HepG2 (cell line): Measurements from ENCODE around the gene SYT1.

Experiments
- BHLHE40 ChIP-seq: IDR thresholded peaks from 2 replicates; pipeline ENCODE4 v1.6.1; 2011; ENCODE audit warnings: low read length, improper control_type of control experiment
- CBX5 ChIP-seq: sonication (generic); formaldehyde crosslinking; IDR thresholded peaks from 2 replicates; pipeline ENCODE4 v1.4.0; 2020; ENCODE audit warnings: missing genetic modification reagents, borderline replicate concordance
- CTCF ChIP-seq: sonication (generic); formaldehyde crosslinking; IDR thresholded peaks from 2 replicates; pipeline ENCODE4 v1.5.0; 2020; ENCODE audit warnings: mild to moderate bottlenecking, missing genetic modification reagents, moderate library complexity
- EED ChIP-seq: sonication (generic); formaldehyde crosslinking; IDR thresholded peaks from 2 replicates; pipeline ENCODE4 v1.5.0; 2020; ENCODE audit warnings: mild to moderate bottlenecking, missing genetic modification reagents
- HOXA9 ChIP-seq: sonication (generic); formaldehyde crosslinking; IDR thresholded peaks from 2 replicates; pipeline ENCODE4 v1.8.1; 2022; ENCODE audit warnings: missing genetic modification reagents, mild to moderate bottlenecking, moderate library complexity, borderline replicate concordance
- MEF2D ChIP-seq: sonication (generic); formaldehyde crosslinking; IDR thresholded peaks from 2 replicates; pipeline ENCODE4 v1.5.1; 2020; ENCODE audit warnings: mild to moderate bottlenecking, missing genetic modification reagents
- PCBP2 ChIP-seq: fragments of 200-400 bp; formaldehyde crosslinking; optimal IDR thresholded peaks from 2 replicates; pipeline ENCODE3; 2018; ENCODE audit warnings: low read length, low read depth; ENCODE audit not compliant: poor library complexity, severe bottlenecking
- SP2 ChIP-seq: sonication (generic); formaldehyde crosslinking; IDR thresholded peaks from 2 replicates; pipeline ENCODE4 v1.5.1; 2020; ENCODE audit warnings: mild to moderate bottlenecking, missing genetic modification reagents
- SRY ChIP-seq: sonication (generic); formaldehyde crosslinking; IDR thresholded peaks from 2 replicates; pipeline ENCODE4 v1.8.0; 2022; ENCODE audit warnings: mild to moderate bottlenecking, missing genetic modification reagents
- U2AF1 ChIP-seq: fragments of 200-400 bp; formaldehyde crosslinking; optimal IDR thresholded peaks from 2 replicates; pipeline ENCODE3; 2017; ENCODE audit warnings: mild to moderate bottlenecking, low read depth, low read length

- TF ChIP-seq CTCF (CRISPR knock-in tag) = no peak
- no peak for TF ChIP-seq MEF2D (CRISPR knock-in tag)
- no peak for TF ChIP-seq U2AF1
- TF ChIP-seq PCBP2 = no peak
- no peak for TF ChIP-seq SRY (CRISPR knock-in tag)
- no peak for TF ChIP-seq HOXA9 (CRISPR knock-in tag)
- TF ChIP-seq SP2 (CRISPR knock-in tag) = no peak
- TF ChIP-seq CBX5 = no peak
- TF ChIP-seq BHLHE40 = no peak
- no peak for TF ChIP-seq EED (CRISPR knock-in tag)
Measured at GRCh38 chr12:78931466-78931990, 67.0 kb downstream of the SYT1 start.
